ENCODE results near the gene ANO2.

The ANO2 gene

DNA sequence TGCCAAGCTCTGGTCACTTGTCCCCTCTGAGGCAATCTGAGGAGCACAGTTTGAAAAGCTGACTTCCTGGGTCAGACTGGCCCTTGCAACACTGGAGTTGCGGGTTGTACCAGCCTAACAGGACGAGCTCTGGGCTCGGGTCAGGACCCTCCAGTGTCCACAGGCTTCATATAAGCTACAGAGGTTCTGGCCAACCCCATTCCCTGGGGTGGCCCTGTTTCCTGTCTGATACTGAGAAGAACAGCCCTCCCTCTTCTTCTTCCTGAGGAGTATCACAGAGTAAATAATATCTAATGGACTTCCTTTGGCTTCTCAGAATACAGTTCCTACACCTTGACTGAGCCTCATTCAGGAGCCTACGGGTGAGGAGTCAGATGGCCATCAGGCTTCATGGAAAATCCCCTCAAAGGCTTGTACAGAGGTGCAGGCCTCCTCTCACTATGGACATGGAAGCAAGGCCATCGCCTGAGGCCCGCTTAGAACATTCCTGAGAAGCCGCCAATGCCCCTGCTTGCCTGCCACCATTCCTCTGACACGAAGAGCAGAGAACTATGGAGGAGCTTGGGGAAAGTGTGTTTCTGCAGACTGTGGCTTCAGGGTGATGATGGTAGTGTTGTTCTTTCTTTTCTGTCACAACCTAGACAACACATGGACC is 28.5 kb upstream of the ANO2 start:
- Histone ChIP-seq H3K4me3 (ENCODE audit: low read length) (no peak overlapping the region), H3K27me3 (ENCODE audit: control insufficient read depth, low read length) (peaks cover 6% of the 10 kb centered on the region), H3F3A (ENCODE audit: control insufficient read depth, insufficient read depth) (no peaks in the 10 kb centered on the region), H3K9me2 (replicated peaks; ENCODE audit: control insufficient read depth, low read length) (no peaks in the 10 kb centered on the region), H3K4me2 (ENCODE audit: low read length) (no peak overlapping the region), H3K4me1 (ENCODE audit: control insufficient read depth, low read length) (no peaks in the 10 kb centered on the region), H4K20me1 (ENCODE audit: control insufficient read depth, insufficient read depth, low read depth, low read length) (no peaks in the 10 kb centered on the region), H3K27ac (ENCODE audit: low read depth, low read length) (no peak overlapping the region), H3K79me2 (ENCODE audit: control insufficient read depth, low read length) (no peaks in the 10 kb centered on the region), H3K9me3 (ENCODE audit: control insufficient read depth, insufficient read depth, low read length) (no peaks in the 10 kb centered on the region), H3K36me3 (ENCODE audit: control insufficient read depth, low read length) (no peaks in the 10 kb centered on the region)
- TF ChIP-seq EZH2phosphoT487 (IDR thresholded peaks at IDR 0.05; ENCODE audit: borderline replicate concordance, low read length), result no peak
- TF ChIP-seq, protein P1, sequence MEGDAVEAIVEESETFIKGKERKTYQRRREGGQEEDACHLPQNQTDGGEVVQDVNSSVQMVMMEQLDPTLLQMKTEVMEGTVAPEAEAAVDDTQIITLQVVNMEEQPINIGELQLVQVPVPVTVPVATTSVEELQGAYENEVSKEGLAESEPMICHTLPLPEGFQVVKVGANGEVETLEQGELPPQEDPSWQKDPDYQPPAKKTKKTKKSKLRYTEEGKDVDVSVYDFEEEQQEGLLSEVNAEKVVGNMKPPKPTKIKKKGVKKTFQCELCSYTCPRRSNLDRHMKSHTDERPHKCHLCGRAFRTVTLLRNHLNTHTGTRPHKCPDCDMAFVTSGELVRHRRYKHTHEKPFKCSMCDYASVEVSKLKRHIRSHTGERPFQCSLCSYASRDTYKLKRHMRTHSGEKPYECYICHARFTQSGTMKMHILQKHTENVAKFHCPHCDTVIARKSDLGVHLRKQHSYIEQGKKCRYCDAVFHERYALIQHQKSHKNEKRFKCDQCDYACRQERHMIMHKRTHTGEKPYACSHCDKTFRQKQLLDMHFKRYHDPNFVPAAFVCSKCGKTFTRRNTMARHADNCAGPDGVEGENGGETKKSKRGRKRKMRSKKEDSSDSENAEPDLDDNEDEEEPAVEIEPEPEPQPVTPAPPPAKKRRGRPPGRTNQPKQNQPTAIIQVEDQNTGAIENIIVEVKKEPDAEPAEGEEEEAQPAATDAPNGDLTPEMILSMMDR (IDR thresholded peaks at IDR 0.05; ENCODE audit: low read depth, low read length, poor library complexity, severe bottlenecking), result no peak

DNA sequence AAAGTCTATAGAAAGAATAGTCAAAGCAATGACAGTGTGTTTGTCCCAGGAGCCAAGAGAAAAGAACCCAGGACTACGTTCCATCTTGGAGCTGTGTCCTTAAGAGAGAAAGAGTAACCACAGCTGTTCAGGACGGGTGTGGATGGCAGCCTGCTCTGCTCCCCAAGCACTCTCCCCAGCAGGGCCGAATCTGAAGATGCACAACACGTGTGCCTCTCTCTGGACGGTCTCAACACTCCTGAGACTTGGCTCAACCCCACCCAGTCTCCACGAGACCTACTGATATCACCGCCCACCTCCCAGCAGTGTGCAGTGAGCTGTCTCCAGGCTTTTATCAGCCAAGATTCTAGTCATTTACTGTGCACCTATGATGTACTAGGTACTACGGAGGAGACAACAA is 27.3 kb upstream of the ANO2 start:
- Histone ChIP-seq H3K4me2 (ENCODE audit: low read length) (no peak overlapping the region), H3K27me3 (ENCODE audit: control insufficient read depth, low read length) (peaks cover 6% of the 10 kb centered on the region), H3K27ac (ENCODE audit: low read depth, low read length) (no peak overlapping the region), H3K36me3 (ENCODE audit: control insufficient read depth, low read length) (no peaks in the 10 kb centered on the region), H3K79me2 (ENCODE audit: control insufficient read depth, low read length) (no peaks in the 10 kb centered on the region), H3K9me3 (ENCODE audit: control insufficient read depth, insufficient read depth, low read length) (no peaks in the 10 kb centered on the region), H3F3A (ENCODE audit: control insufficient read depth, insufficient read depth) (no peaks in the 10 kb centered on the region), H3K4me1 (ENCODE audit: control insufficient read depth, low read length) (no peaks in the 10 kb centered on the region), H4K20me1 (ENCODE audit: control insufficient read depth, insufficient read depth, low read depth, low read length) (no peaks in the 10 kb centered on the region), H3K9me2 (replicated peaks; ENCODE audit: control insufficient read depth, low read length) (no peaks in the 10 kb centered on the region), H3K4me3 (ENCODE audit: low read length) (no peak overlapping the region)
- TF ChIP-seq, protein P1 (IDR thresholded peaks at IDR 0.05; ENCODE audit: low read depth, low read length, poor library complexity, severe bottlenecking), result no peak
- no peak for TF ChIP-seq EZH2phosphoT487 (IDR thresholded peaks at IDR 0.05; ENCODE audit: borderline replicate concordance, low read length)

DNA sequence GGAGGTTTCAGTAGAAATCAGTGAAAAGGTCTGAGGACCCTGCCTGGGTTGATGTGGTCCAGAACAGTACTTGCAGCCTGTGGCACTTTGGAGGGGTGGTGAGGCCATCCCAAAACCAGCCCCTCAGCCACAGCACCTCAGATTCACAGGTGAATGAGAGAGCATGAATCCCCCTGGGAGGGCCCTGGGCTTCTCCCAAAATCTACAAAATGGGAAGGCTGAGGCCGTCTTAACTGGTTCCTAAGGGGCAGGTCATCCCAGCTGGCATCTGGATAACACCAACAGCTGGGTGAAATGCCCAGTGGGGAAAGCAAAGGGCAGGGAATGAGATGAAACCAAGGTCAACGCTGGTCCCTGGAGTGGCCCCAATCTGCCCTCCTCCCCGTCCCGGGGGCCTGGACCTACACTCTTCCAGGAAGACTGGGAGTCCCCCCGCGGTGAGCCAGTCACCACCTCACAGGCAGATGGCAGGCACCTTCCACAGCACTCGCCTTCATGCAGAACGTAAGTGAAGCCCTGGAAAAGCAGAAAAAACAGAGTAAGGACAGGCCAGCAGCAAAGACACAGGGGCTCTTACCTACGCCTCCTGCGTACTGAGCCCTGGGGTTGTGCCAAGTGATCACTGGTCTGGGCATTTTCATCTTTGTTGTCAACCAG is 26.3 kb upstream of the ANO2 start:
- Histone ChIP-seq H3K4me1 (ENCODE audit: control insufficient read depth, low read length) (no peaks in the 10 kb centered on the region), H3K27ac (ENCODE audit: low read depth, low read length) (no peak overlapping the region), H3F3A (ENCODE audit: control insufficient read depth, insufficient read depth) (no peaks in the 10 kb centered on the region), H3K4me3 (ENCODE audit: low read length) (no peak overlapping the region), H3K9me3 (ENCODE audit: control insufficient read depth, insufficient read depth, low read length) (no peaks in the 10 kb centered on the region), H3K79me2 (ENCODE audit: control insufficient read depth, low read length) (no peaks in the 10 kb centered on the region), H3K36me3 (ENCODE audit: control insufficient read depth, low read length) (no peaks in the 10 kb centered on the region), H3K27me3 (ENCODE audit: control insufficient read depth, low read length) (peaks cover 6% of the 10 kb centered on the region), H3K9me2 (replicated peaks; ENCODE audit: control insufficient read depth, low read length) (no peaks in the 10 kb centered on the region), H4K20me1 (ENCODE audit: control insufficient read depth, insufficient read depth, low read depth, low read length) (no peaks in the 10 kb centered on the region), H3K4me2 (ENCODE audit: low read length) (no peak overlapping the region)
- no peak for TF ChIP-seq EZH2phosphoT487 (IDR thresholded peaks at IDR 0.05; ENCODE audit: borderline replicate concordance, low read length)
- TF ChIP-seq, protein P1 (IDR thresholded peaks at IDR 0.05; ENCODE audit: low read depth, low read length, poor library complexity, severe bottlenecking), result no peak

Data from DOHH2 (cell line).